Activated T-helper 1 cell treated with anti-CD3 and anti-CD28 coated beads, Interleukin-12 subunit alpha, Interleukin-12 subunit beta, Interleukin-2, Interleukin-4 antibody, amounts not matched to agents 30 ng/mL and 10 ng/mL and 1 ng/mL, durations not matched to agents 14 hours and 24 hours and 36 hours (primary cell): ENCODE measurements around the gene GREB1. TPM values are rescaled to one million over a fixed set of nuclear protein-coding genes. Genes with fewer than 3 reads are reported as not detected.

Experiments
- DNase-seq: peaks from one replicate; pipeline ENCODE4 v3.0.0; 2021; ENCODE audit warnings: low spot score
- H3K27ac Mint-ChIP-seq: one replicate; pipeline ENCODE4 v1.8.0; 2021; ENCODE audit warnings: mild to moderate bottlenecking, mixed read lengths
- H3K27me3 Mint-ChIP-seq: one replicate; pipeline ENCODE4 v1.8.0; 2022; ENCODE audit warnings: mild to moderate bottlenecking, moderate library complexity, mixed read lengths; ENCODE audit not compliant: insufficient read depth
- H3K36me3 Mint-ChIP-seq: one replicate; pipeline ENCODE4 v1.8.0; 2021; ENCODE audit warnings: low read depth, mixed read lengths
- H3K4me1 Mint-ChIP-seq: one replicate; pipeline ENCODE4 v1.8.0; 2021; ENCODE audit warnings: low read depth, mixed read lengths
- H3K4me3 Mint-ChIP-seq: one replicate; pipeline ENCODE4 v1.8.0; 2021; ENCODE audit warnings: mild to moderate bottlenecking, moderate library complexity, mixed read lengths
- H3K9me3 Mint-ChIP-seq: one replicate; pipeline ENCODE4 v1.8.0; 2021; ENCODE audit warnings: mixed read lengths
- intact Hi-C: fragments of 100-400 bp; cut with micrococcal nuclease; formaldehyde crosslinking; loops from one replicate; pipeline ENCODE4 v1.15.1; 2024
- total RNA-seq: library from RNA; stranded (reverse); gene quantifications from 2 replicates; pipeline ENCODE4 v1.2.3, GENCODE V29; 2022

GREB1 gene
- total RNA-seq, 1 donor from 2014 or later, result 0.41 TPM

DNA sequence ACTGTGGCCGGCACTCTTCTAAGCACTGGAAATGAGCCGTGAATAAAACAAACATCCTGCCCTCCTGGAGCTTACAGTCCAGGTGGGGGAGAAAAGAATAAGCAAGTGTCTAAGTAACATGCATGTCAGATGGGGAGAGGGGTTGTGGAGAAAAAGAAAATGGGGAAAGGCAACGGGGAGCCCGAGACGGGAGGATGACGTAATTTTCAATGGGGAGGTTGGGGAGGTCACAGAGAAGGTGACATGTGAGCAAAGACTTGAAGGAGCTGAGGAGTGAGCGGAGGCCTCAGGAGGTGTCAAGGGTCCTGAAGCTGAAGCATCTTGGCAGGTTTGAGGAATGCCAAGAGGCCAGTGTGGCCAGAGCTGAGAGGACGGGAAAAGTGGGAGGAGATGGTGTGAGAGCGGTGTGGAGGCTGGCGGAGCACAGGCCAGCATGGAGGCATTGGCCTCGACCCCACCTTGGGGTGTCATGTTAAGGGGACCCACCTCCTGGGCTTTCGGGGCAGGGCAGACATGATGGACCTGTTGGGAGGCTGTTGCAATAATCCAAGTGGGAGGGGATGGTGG is 151.1 kb downstream of the GREB1 start:
- intact Hi-C loops, result loop anchor here (5.0 kb wide), 2 partner anchors 553 to 1322 kb away; a partner anchor contains a TSS

DNA sequence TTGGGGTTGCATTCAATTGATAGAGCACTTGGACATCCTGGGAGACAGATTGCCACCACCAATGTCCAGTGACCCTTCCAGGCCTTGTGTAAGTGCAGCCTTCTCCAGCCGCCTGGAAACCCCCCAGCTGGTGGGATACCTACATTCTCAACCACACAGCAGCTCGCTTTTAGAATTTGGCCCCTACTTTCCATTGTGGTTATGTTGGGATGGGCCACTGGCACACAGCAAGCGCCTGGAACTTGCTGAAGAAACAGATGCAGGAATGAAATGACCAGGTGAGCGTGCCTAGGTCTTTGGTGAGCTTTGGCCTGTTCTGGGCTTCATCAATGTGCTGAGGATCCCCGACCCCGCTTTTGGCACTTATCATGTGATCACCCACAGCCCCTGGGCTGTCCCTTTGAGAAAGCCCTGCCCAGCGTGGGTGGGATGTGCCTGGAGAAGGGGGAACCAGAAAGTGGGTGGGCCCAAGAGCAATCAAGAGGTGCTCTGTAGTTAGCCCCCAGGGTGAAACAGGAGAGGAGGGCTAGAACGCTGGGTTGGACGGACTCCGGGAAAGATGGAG is 152.1 kb downstream of the GREB1 start:
- no peak for DNase-seq
- peaks cover 35% of the 10 kb centered on the region for H3K27me3 Mint-ChIP-seq
- H3K9me3 Mint-ChIP-seq, result no peaks in the 10 kb centered on the region
- intact Hi-C loops, result loop anchor here (5.0 kb wide), 1 partner anchor 1321 kb away; no protein-coding TSS in a partner anchor
- no peak overlapping the region for H3K4me3 Mint-ChIP-seq
- no peaks in the 10 kb centered on the region for H3K36me3 Mint-ChIP-seq
- no peak overlapping the region for H3K27ac Mint-ChIP-seq
- peaks cover 10% of the 10 kb centered on the region for H3K4me1 Mint-ChIP-seq

More for the DNA sequence above, 151.1 kb downstream of the GREB1 start:
- no peaks in the 10 kb centered on the region for H3K36me3 Mint-ChIP-seq
- H3K4me1 Mint-ChIP-seq, result peaks cover 10% of the 10 kb centered on the region
- peaks cover 35% of the 10 kb centered on the region for H3K27me3 Mint-ChIP-seq
- DNase-seq, result no peak
- no peak overlapping the region for H3K27ac Mint-ChIP-seq
- H3K9me3 Mint-ChIP-seq, result no peaks in the 10 kb centered on the region
- no peak overlapping the region for H3K4me3 Mint-ChIP-seq

- no peaks in the 10 kb centered on the region for H3K9me3 Mint-ChIP-seq
These were observed 153.9 kb downstream of the GREB1 start for GRCh38 chr2:11687736-11688135.

DNA sequence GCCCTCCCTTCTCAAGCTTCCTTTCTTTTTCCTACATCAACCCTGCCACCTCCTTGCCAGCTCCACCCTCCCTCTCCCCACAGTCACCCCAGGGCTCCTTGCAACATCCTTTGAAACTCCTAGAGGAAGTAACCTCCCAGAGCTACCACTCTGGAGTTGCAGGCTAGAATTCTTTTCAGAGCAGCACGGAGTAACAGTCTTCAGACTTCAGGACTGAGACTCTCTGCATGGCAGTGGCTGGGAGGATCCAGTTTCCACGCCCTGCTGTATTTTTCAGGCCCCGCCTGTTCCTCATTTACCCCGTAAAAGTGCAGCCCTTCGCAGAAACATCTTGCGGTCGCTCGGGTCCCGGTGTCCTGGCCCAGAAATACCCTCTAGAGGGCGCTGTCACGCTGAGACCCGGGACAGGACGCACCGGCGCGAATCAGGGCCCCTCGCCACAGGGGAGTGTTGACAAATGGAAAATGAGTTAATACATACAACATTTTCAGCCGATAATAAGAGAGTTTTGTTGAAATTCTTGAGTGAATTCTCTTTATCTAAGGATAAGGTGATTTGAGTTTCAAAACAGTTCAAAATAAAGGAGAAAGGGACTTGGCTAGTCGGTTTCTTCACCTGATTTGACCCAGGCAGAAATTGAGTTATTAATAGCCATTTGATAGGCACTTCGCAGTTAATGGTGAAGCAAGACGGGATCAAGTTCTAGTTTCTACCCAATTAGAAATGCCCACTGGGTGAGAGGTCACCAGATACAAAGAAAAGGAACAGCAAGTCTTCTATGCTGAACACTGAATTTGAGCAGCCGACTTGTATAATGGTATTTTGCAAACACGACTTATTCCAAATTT is 154.6 kb downstream of the GREB1 start:
- Mint-ChIP-seq H3K27me3 (peaks cover 26% of the 10 kb centered on the region), H3K9me3 (no peaks in the 10 kb centered on the region), H3K4me3 (peak overlapping the region; percentile 37), H3K27ac (no peak overlapping the region), H3K4me1 (peaks cover 10% of the 10 kb centered on the region), H3K36me3 (no peaks in the 10 kb centered on the region)
- intact Hi-C loops, result loop anchor here (1.0 to 5.0 kb wide), 3 partner anchors 58 to 1319 kb away; partner anchors contain the start of gene LPIN1
- DNase-seq, result peak; percentile 78

More at GRCh38 chr2:11687736-11688135, 153.9 kb downstream of the GREB1 start:
- Mint-ChIP-seq H3K27me3 (peaks cover 30% of the 10 kb centered on the region), H3K4me3 (no peak overlapping the region), H3K27ac (no peak overlapping the region), H3K4me1 (peaks cover 10% of the 10 kb centered on the region), H3K36me3 (no peaks in the 10 kb centered on the region)
- intact Hi-C loops, result loop anchor here (1.0 to 5.0 kb wide), 3 partner anchors 59 to 1320 kb away; partner anchors contain the start of gene LPIN1
- DNase-seq, result no peak

GRCh38 chr2:11691076-11691660 is 157.3 kb downstream of the GREB1 start:
- H3K4me1 Mint-ChIP-seq, result peaks cover 10% of the 10 kb centered on the region
- no peak overlapping the region for H3K27ac Mint-ChIP-seq
- H3K9me3 Mint-ChIP-seq, result no peaks in the 10 kb centered on the region
- H3K27me3 Mint-ChIP-seq, result peaks cover 7% of the 10 kb centered on the region
- intact Hi-C loops, result loop anchor here (5.0 kb wide), 2 partner anchors 601 to 1026 kb away; partner anchors contain the start of gene TRIB2
- no peak overlapping the region for H3K4me3 Mint-ChIP-seq
- H3K36me3 Mint-ChIP-seq, result no peaks in the 10 kb centered on the region
- DNase-seq, result no peak

Other genes starting within 250 kb of the GREB1 start
- gene ROCK2, start 189.4 kb upstream of the GREB1 start, total RNA-seq, result 20.5 and 21.7 TPM in 2 replicates
- 22.1 and 23.7 TPM in 2 replicates for gene E2F6, start 67.9 kb upstream of the GREB1 start, total RNA-seq
- not detected in 2 replicates for gene NTSR2, start 136.2 kb downstream of the GREB1 start, total RNA-seq
- gene LPIN1, start 212.6 kb downstream of the GREB1 start, total RNA-seq, result 46.0 and 49.5 TPM in 2 replicates